Upper lobe of left lung (tissue), 6 donors: ENCODE data around the gene CERK. TPM values are rescaled to one million over a fixed set of nuclear protein-coding genes. Genes with fewer than 3 reads are reported as not detected.

Experiments used
- ATAC-seq, 2 donors: fragments of 200-7000 bp; cut with Tn5 transposase; one replicate each; pipeline ENCODE4 v1.9.1; 2022; ENCODE audit warnings: mild to moderate bottlenecking in 2 of 2, moderate library complexity in 2 of 2; ENCODE audit not compliant: low FRiP score in 2 of 2
- DNase-seq, 2 donors: peaks; one replicate each; pipeline ENCODE4 v3.0.0-alpha.2; 2019 to 2020
- H3K27ac ChIP-seq, 4 donors: fragments of 200-600 bp; sonication (generic); one replicate each; pipeline ENCODE4 v1.5.1; 2016 to 2019
- H3K27me3 ChIP-seq, 4 donors: fragments of 200-600 bp; sonication (generic); one replicate each; pipeline ENCODE4 v1.5.1; 2017 to 2019
- H3K36me3 ChIP-seq, 4 donors: fragments of 200-600 bp; sonication (generic); one replicate each; pipeline ENCODE4 v1.5.1; 2016 to 2019
- H3K4me1 ChIP-seq, 4 donors: fragments of 200-600 bp; sonication (generic); one replicate each; pipeline ENCODE4 v1.5.1; 2018 to 2019
- H3K4me3 ChIP-seq, 4 donors: fragments of 200-600 bp; sonication (generic); one replicate each; pipeline ENCODE4 v1.5.1; 2017 to 2019; ENCODE audit warnings: mild to moderate bottlenecking in 2 of 4, moderate library complexity in 1 of 4
- H3K9me3 ChIP-seq, 4 donors: fragments of 200-600 bp; sonication (generic); one replicate each; pipeline ENCODE4 v1.5.1; 2018 to 2019
- EP300 ChIP-seq, 4 donors: sonication (generic); formaldehyde crosslinking; IDR thresholded peaks; one replicate each; pipeline ENCODE4 v1.5.1; 2017; ENCODE audit warnings: antibody characterized with exemption in 4 of 4, control low read depth in 2 of 4
- POLR2A ChIP-seq, 4 donors: fragments of 450-650 bp; IDR thresholded peaks; one replicate each; pipeline ENCODE4 v1.5.1; 2016 to 2017; ENCODE audit warnings: antibody characterized with exemption in 4 of 4, mild to moderate bottlenecking in 2 of 4
- POLR2AphosphoS5 ChIP-seq, 2 donors: sonication (generic); formaldehyde crosslinking; IDR thresholded peaks; one replicate each; pipeline ENCODE4 v1.5.1; 2017; ENCODE audit warnings: antibody characterized with exemption in 2 of 2
- WGBS, 2 donors: methylation state at CpG; one replicate each; pipeline ENCODE4 v1.1.5; 2017 to 2018; 5-methylcytosine and 5-hydroxymethylcytosine counted together
- total RNA-seq, 6 donors: library from RNA; depleted of rRNA in 4 of 6; stranded (reverse); fragments of >200 nt in 4 of 6; gene quantifications; one replicate each; pipeline versions ENCODE4 v1.1.0 to v1.2.1, GENCODE V29; 2016 to 2021
- TF ChIP-seq, protein P1 (sequence below), 6 experiments: fragments of 450-650 bp in 4 of 6; fragments of 200-600 bp in 2 of 6; sonication (generic) in 2 of 6; IDR thresholded peaks; one replicate each; pipeline ENCODE4 v1.5.1; 2016 to 2019; ENCODE audit warnings: antibody characterized with exemption in 6 of 6
- donor health status: DM: no; HTN: no; CAD: no; lungs with moderate emphysema.
- donor health status: DM: no; HTN: yes; CAD: no; lungs with severe emphysema.

CERK gene
- total RNA-seq, 6 donors from 2014 or later: 26.9 to 55.5 (median 32.7) TPM

DNA sequence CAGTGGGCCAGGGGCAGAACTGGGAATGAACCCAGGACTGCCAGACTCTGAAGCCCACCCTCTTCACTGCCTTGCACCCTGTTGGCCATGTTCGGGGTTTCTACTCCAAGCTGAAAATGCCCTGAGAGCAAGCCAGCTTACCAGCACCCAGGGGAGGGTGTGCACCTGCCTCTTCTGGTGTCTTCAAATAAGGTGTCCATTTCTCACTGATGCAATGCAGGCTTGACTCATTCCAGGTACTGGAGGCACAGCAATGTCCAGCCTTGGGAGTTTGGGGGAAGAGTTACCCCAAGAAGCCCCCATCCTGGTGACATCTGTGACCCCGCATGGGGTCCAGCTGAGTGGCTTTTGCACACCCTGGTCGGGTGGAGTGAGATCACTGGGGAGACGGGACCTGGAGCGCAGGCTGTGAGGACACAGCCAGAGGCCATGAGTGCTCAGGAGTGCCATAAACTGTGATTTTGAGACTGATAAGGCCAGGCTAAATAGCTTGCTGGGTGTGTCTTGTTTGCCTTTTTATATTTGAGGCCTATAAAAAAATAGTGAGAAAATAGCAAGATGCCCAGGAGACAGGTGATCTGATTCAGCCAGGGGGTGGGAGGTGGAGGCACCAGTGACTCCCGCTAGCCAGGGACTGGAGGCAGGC, 4.6 kb upstream of the CERK start:
- peak overlapping the region in 1 of 4 donors; percentile 30 for H3K27ac ChIP-seq

DNA sequence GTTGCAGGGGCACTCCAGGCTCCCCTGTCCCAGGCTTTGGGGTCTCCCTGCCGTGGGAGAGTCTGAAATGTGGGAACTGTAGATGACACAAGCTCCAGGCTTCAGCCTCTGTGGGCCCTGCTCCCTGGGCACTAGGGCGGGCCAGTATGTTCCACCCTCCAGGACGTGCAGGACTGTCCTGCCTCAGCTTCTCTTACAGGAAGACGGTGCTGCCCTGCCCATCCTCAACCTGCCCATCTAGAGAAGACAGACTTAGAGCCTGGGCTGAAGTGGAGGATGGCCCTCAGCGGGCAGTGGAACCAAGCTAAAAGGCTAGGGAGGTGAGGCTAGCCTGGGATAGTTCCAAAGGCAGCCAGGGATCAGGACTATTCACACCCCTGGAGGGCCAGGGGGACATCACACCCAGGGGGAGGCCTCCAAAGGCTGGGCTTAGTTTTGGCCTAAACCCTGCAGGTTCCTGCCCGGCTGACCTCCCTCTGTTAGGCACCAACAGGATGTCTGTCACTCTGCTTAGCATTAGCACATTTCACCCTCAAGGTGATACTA, 4.0 kb upstream of the CERK start:
- no peaks in the 10 kb centered on the region for H3K27me3 ChIP-seq
- H3K4me1 ChIP-seq: peaks cover 14 to 26% (median 22%) of the 10 kb centered on the region in 4 donors
- peak overlapping the region in 1 of 4 donors; percentile 30 for H3K27ac ChIP-seq
- WGBS, 2 donors: 92% methylated on average over 5 of the region's 6 CpGs; no CpG with 5 or more reads in 1 of the 2 donors
- H3K9me3 ChIP-seq: no peaks in the 10 kb centered on the region
- no peak overlapping the region for H3K4me3 ChIP-seq
- no peak for ATAC-seq
- no peak for DNase-seq
- no peaks in the 10 kb centered on the region for H3K36me3 ChIP-seq
- TF ChIP-seq POLR2AphosphoS5 (IDR thresholded peaks at IDR 0.05): no peak
- TF ChIP-seq EP300 (IDR thresholded peaks at IDR 0.05): no peak
- TF ChIP-seq POLR2A (IDR thresholded peaks at IDR 0.05): no peak
- TF ChIP-seq, protein P1, sequence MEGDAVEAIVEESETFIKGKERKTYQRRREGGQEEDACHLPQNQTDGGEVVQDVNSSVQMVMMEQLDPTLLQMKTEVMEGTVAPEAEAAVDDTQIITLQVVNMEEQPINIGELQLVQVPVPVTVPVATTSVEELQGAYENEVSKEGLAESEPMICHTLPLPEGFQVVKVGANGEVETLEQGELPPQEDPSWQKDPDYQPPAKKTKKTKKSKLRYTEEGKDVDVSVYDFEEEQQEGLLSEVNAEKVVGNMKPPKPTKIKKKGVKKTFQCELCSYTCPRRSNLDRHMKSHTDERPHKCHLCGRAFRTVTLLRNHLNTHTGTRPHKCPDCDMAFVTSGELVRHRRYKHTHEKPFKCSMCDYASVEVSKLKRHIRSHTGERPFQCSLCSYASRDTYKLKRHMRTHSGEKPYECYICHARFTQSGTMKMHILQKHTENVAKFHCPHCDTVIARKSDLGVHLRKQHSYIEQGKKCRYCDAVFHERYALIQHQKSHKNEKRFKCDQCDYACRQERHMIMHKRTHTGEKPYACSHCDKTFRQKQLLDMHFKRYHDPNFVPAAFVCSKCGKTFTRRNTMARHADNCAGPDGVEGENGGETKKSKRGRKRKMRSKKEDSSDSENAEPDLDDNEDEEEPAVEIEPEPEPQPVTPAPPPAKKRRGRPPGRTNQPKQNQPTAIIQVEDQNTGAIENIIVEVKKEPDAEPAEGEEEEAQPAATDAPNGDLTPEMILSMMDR (IDR thresholded peaks at IDR 0.05): no peak

More for the DNA sequence above, 4.6 kb upstream of the CERK start:
- DNase-seq (no peak), ATAC-seq (peak in 1 of 2 donors; percentile 58)
- Histone ChIP-seq H3K9me3 (no peaks in the 10 kb centered on the region), H3K27me3 (no peaks in the 10 kb centered on the region), H3K4me1 (peaks cover 13 to 23% (median 18%) of the 10 kb centered on the region in 4 donors), H3K4me3 (no peak overlapping the region), H3K36me3 (no peaks in the 10 kb centered on the region)
- 71 to 83% methylated on average over 6 of the region's 6 CpGs for WGBS, 2 donors
- TF ChIP-seq POLR2AphosphoS5 (IDR thresholded peaks at IDR 0.05): no peak
- TF ChIP-seq, protein P1 (IDR thresholded peaks at IDR 0.05): no peak
- no peak for TF ChIP-seq EP300 (IDR thresholded peaks at IDR 0.05)
- TF ChIP-seq POLR2A (IDR thresholded peaks at IDR 0.05): no peak

DNA sequence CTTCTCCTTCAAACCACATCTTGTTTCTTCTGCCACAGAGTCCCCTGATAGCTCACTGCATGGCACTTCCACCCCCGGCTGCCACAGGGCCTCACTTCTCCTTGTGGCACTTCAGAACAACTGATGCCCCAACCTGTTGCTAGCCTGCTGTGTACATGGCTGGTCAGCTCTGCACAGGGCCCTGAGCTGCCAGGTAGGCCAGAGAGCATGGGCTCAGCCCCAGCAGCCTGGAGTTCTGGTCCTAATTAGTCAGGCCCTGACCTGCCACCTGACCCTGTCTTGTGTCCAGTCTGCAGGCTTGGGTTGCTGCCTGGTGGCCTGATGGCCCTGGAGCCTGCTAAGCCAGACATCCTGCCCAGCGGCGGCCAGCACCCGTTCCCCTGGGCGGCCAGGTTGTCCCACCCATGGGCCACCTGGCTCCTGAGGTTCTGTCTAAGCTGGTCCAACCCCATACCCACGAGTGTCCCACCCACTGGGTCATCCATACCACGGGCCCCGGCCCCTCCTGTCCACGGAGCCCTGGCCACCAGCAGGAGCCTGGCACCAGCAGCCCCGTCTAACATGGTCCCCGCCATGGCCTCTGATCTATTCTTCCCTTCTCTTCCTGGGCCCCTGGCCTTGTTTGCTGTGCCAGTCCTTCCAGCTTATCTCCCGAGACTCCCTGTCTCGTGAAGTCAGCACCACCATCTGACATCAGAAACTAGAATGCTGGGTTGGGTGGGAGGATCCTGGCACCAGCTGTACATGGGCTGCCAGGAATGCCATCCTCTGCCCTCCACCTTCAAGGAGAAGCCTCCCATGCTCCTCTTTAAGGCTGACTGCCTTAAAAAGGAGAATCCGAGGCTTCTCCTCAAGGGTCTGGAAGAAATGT, 3.1 kb upstream of the CERK start:
- 94 to 98% methylated on average over 9 to 14 of the region's 14 CpGs for WGBS, 2 donors

DNA sequence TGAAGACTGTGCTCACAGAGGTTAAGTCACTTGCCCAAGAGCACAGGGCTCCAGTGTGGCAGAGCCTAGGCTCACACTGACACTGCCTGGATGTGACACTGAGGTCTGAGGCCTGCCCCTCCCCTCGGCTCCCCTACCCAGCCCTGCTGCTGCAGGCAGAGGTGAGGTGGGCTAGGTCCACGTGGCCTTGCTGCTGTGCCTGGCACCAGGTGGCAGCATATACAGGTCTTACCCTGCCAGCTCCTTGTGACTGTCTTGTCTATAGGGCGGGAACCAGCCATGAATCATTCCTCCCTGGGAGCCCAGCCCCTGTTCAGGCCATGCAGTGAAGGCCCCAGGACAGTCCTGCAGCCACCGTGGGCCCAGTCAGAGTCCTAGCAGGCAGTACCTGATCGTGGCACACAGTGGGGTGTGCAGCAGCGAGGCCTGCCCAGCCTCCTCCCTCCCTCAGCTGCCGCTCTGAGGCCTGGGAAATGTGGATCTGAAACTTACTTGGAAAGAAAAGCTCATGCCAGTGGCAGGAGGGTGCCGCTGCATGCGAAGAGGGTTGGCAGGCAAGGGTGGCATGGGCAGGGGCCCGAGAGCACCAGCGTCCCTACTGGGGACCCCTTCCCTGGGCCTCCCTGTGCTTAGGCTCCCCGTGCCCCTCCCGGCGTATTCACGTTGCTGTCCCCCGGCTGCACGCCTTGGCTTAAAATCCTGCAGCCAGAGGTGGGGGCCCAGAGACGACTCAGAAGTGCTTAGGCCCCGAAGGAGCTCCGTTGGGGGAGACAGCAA, 1.2 kb upstream of the CERK start:
- peak overlapping the region in 2 of 4 donors; percentile 85 to 95 for H3K4me3 ChIP-seq
- H3K27ac ChIP-seq: peak overlapping the region; percentile 89 to 97 (median 92)
- no peaks in the 10 kb centered on the region for H3K9me3 ChIP-seq
- H3K27me3 ChIP-seq: no peaks in the 10 kb centered on the region
- peaks cover 42 to 54% (median 50%) of the 10 kb centered on the region in 4 donors for H3K4me1 ChIP-seq
- peak in 1 of 2 donors; percentile 0 for ATAC-seq
- no peak for TF ChIP-seq EP300 (IDR thresholded peaks at IDR 0.05)
- TF ChIP-seq, protein P1 (IDR thresholded peaks at IDR 0.05): peak in 3 of 6 experiments; percentile 18 to 48 (median 25)
- DNase-seq: peak in 1 of 2 donors; percentile 75
- 78 to 85% methylated on average over 2 to 20 of the region's 20 CpGs for WGBS, 2 donors
- no peaks in the 10 kb centered on the region for H3K36me3 ChIP-seq

More for the DNA sequence above, 3.1 kb upstream of the CERK start:
- Histone ChIP-seq H3K4me1 (peaks cover 23 to 35% (median 31%) of the 10 kb centered on the region in 4 donors), H3K36me3 (no peaks in the 10 kb centered on the region), H3K9me3 (no peaks in the 10 kb centered on the region), H3K4me3 (no peak overlapping the region), H3K27me3 (no peaks in the 10 kb centered on the region), H3K27ac (no peak overlapping the region)
- DNase-seq: peak in 1 of 2 donors; percentile 74
- ATAC-seq: no peak
- TF ChIP-seq EP300 (IDR thresholded peaks at IDR 0.05) (no peak), POLR2AphosphoS5 (IDR thresholded peaks at IDR 0.05) (no peak), POLR2A (IDR thresholded peaks at IDR 0.05) (no peak)
- TF ChIP-seq, protein P1 (IDR thresholded peaks at IDR 0.05): no peak
